Ovary (tissue), 9 donors: ENCODE measurements around the gene HGF. TPM values are rescaled to one million over a fixed set of nuclear protein-coding genes. Genes with fewer than 3 reads are reported as not detected.

Source experiments
- DNase-seq, 5 donors: peaks; one replicate each; pipeline ENCODE4 v3.0.0-alpha.2; 2019 to 2020
- H3K27ac ChIP-seq, 2 donors: fragments of 200-600 bp; one replicate each; pipeline versions ENCODE4 v1.5.1 to v1.8.0; 2019 to 2022
- H3K27me3 ChIP-seq: fragments of 200-600 bp; one replicate; pipeline ENCODE4 v1.8.0; 2022
- H3K36me3 ChIP-seq: fragments of 200-600 bp; sonication (generic); one replicate; pipeline ENCODE4 v1.5.1; 2019
- H3K4me1 ChIP-seq: one replicate; pipeline ENCODE4 v1.8.1; 2013; ENCODE audit warnings: mild to moderate bottlenecking, moderate library complexity; ENCODE audit not compliant: insufficient read depth
- H3K4me3 ChIP-seq: fragments of 200-600 bp; sonication (generic); one replicate; pipeline ENCODE4 v1.5.1; 2017
- H3K9me3 ChIP-seq, 2 donors: fragments of 200-600 bp in 1 of 2; sonication (generic) in 1 of 2; one replicate each; pipeline versions ENCODE4 v1.5.1 to v1.8.1; 2013 to 2019; ENCODE audit warnings: mild to moderate bottlenecking in 1 of 2, moderate library complexity in 1 of 2
- EP300 ChIP-seq: sonication (generic); formaldehyde crosslinking; IDR thresholded peaks from one replicate; pipeline ENCODE4 v1.6.1; 2017; ENCODE audit warnings: antibody characterized with exemption
- POLR2A ChIP-seq: fragments of 450-650 bp; IDR thresholded peaks from one replicate; pipeline ENCODE4 v1.6.1; 2017; ENCODE audit warnings: antibody characterized with exemption, mild to moderate bottlenecking, moderate library complexity
- WGBS, 3 donors: extraction: QIAGEN DNeasy Blood & Tissue Kit in 1 of 3; methylation state at CpG; one replicate each; pipeline versions ENCODE4 v1.1.5 to v1.1.7; 2013 to 2017; 5-methylcytosine and 5-hydroxymethylcytosine counted together
- intact Hi-C, 4 donors: fragments of 100-400 bp; cut with DNase I; formaldehyde crosslinking; loops; one replicate each; pipeline versions ENCODE4 v1.11.0 to v1.15.1; 2022 to 2023
- polyA plus RNA-seq, 2 donors: library from polyadenylated mRNA; stranded (reverse); fragments of 200-250 nt in 1 of 2; fragments of 350-450 nt in 1 of 2; fragmentation: Illumina TruSeq in 1 of 2; extraction: RNeasy Lipid Tissue Mini Kit (QIAGEN cat#74804) in 1 of 2; gene quantifications; one replicate each; pipeline ENCODE4 v1.2.3, GENCODE V29; 2013 to 2014
- total RNA-seq, 7 donors: library from RNA; depleted of rRNA in 2 of 7; stranded (reverse); fragments of >200 nt in 2 of 7; fragmentation: NEBNext Ultra II Directional in 3 of 7; extraction: Animal tissue kit (Norgen Biotek cat#: 25700) in 3 of 7; gene quantifications; one replicate each; pipeline versions ENCODE4 v1.1.0 to v1.2.4, GENCODE V29; 2016 to 2023
- TF ChIP-seq, protein P1 (sequence below), 3 donors: fragments of 450-650 bp in 2 of 3; fragments of 200-600 bp in 1 of 3; IDR thresholded peaks; one replicate each; pipeline versions ENCODE4 v1.5.1 to v1.8.0; 2016 to 2022; ENCODE audit warnings: antibody characterized with exemption in 3 of 3, mild to moderate bottlenecking in 1 of 3
- donor health status: DM: no; HTN: no; CAD: no; lungs with moderate emphysema.
- donor health status: DM: no; HTN: no; CAD: no.
- donor health status: Bipolar disorder and iron deficiency.
- donor health status: DM: yes; HTN: yes; CAD: no.
- donor health status: DM: no; HTN: no; CAD: no.
- donor health status: DM: yes; HTN: yes; CAD: no.

Gene HGF
- total and polyA plus RNA-seq, 9 donors = 1.0 to 7.6 (median 3.2) TPM

DNA sequence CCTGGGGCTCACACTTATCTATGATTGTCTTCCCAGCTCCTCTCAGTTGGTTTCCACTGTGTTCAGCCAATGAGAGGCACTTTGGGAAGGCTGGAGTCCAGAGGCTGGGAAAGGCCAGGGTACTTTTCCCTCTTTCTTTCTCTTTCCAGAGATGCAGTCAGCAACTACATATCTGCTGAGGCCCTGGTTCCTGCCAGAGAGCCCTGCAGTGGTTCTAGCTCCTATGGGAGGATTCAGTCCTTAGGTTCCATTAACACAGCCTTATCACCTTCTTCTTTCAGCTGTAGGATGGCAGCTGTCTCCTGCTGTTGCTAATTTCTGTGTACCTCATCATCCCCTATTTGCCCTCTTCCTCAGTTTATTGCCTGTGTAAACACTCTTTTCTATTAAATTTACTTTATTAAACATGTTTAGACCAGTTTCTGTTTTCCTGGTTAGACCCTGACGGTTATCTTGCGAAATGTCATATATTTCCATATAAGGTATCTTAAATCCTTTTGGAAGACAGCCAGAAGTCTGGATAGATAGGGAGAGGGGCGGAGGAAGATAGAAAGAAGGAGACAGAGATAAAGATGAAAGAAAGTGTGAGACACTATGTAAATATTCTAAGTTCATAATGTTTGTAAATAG, 100.3 kb downstream of the HGF start:
- no peaks in the 10 kb centered on the region for H3K27me3 ChIP-seq
- no peaks in the 10 kb centered on the region for H3K4me1 ChIP-seq
- H3K9me3 ChIP-seq = no peaks in the 10 kb centered on the region
- intact Hi-C loops = no loop called here
- TF ChIP-seq POLR2A (no peak), EP300 (no peak)
- TF ChIP-seq, protein P1, sequence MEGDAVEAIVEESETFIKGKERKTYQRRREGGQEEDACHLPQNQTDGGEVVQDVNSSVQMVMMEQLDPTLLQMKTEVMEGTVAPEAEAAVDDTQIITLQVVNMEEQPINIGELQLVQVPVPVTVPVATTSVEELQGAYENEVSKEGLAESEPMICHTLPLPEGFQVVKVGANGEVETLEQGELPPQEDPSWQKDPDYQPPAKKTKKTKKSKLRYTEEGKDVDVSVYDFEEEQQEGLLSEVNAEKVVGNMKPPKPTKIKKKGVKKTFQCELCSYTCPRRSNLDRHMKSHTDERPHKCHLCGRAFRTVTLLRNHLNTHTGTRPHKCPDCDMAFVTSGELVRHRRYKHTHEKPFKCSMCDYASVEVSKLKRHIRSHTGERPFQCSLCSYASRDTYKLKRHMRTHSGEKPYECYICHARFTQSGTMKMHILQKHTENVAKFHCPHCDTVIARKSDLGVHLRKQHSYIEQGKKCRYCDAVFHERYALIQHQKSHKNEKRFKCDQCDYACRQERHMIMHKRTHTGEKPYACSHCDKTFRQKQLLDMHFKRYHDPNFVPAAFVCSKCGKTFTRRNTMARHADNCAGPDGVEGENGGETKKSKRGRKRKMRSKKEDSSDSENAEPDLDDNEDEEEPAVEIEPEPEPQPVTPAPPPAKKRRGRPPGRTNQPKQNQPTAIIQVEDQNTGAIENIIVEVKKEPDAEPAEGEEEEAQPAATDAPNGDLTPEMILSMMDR (IDR thresholded peaks at IDR 0.05) = no peak
- H3K4me3 ChIP-seq = no peak overlapping the region
- H3K36me3 ChIP-seq = no peaks in the 10 kb centered on the region
- 78 to 85% (median 85%) methylated on average over 3 of the region's 3 CpGs for WGBS, 3 donors
- no peak overlapping the region for H3K27ac ChIP-seq
- no peak for DNase-seq

DNA sequence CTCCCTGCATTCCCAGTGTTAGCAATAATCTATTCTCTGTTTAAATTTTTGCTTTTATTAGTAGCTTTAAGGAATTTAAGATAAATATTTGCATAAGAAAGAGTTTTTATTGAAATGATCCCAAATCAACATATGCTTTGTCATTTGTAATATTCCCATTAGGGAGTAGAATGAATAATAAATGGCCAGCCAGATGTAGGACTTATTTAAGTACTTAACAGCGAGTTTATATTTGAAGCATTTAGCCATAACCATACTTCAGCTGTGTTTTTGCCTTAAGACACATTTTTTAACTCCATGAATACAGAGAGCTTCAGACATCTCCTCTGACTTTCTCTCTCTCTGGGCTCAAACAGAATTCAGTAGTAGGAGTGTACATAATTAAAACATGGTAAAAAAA, 103.6 kb downstream of the HGF start:
- H3K4me3 ChIP-seq = no peak overlapping the region
- no peaks in the 10 kb centered on the region for H3K27me3 ChIP-seq
- TF ChIP-seq POLR2A (no peak), EP300 (no peak)
- TF ChIP-seq, protein P1 (IDR thresholded peaks at IDR 0.05) = no peak
- no peaks in the 10 kb centered on the region for H3K36me3 ChIP-seq
- 65 to 74% (median 70%) methylated on average over 1 of the region's 1 CpG for WGBS, 3 donors
- no peaks in the 10 kb centered on the region for H3K9me3 ChIP-seq
- no peaks in the 10 kb centered on the region for H3K4me1 ChIP-seq
- intact Hi-C loops = no loop called here
- no peak overlapping the region for H3K27ac ChIP-seq
- no peak for DNase-seq

DNA sequence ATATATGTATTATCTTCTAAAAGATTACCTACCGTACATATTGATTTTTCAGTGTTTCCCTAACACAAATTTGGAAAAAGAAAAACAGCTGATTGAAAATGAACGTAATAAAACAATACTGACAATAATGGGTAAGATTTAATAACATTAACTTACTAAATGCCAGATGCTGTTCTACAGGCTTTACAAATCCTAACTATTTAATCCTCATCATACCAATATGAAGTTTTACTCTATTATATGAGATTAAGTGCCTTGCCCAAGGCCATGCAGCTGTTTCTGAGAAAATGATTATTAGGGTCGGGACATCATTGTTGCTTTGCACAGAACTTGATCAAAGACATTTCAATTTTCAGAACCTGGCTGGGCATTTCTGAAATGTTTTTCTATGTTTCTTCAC, 104.6 kb downstream of the HGF start:
- intact Hi-C loops = no loop called here
- Histone ChIP-seq H3K27ac (no peak overlapping the region), H3K36me3 (no peaks in the 10 kb centered on the region), H3K9me3 (no peaks in the 10 kb centered on the region), H3K4me1 (no peaks in the 10 kb centered on the region), H3K27me3 (no peaks in the 10 kb centered on the region), H3K4me3 (no peak overlapping the region)
- WGBS, 3 donors = 53 to 73% (median 71%) methylated on average over 3 of the region's 3 CpGs
- TF ChIP-seq, protein P1 (IDR thresholded peaks at IDR 0.05) = no peak
- TF ChIP-seq POLR2A (no peak), EP300 (no peak)
- DNase-seq = no peak

DNA sequence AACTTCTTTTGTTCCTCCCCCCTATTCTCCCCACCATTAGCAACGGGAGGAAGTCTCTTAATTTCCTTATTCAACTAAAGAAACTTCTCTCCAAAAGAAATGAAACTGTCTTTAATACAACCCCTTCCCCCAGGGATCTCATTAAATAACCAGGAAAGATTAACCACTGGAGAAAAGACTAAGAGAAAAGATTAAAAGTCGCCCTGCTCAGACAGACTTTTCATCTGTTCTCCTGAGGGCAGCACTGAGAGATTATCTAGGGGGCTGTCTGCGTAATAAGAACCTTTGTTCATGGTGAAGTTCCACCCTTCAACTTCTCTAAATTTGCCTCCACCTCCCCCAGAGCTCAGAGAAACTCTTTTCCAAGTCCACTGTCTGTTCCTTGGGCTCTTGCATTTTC, 105.5 kb downstream of the HGF start:
- Histone ChIP-seq H3K4me1 (no peaks in the 10 kb centered on the region), H3K36me3 (no peaks in the 10 kb centered on the region), H3K4me3 (no peak overlapping the region), H3K9me3 (no peaks in the 10 kb centered on the region), H3K27me3 (no peaks in the 10 kb centered on the region), H3K27ac (no peak overlapping the region)
- TF ChIP-seq EP300 = no peak
- TF ChIP-seq, protein P1 (IDR thresholded peaks at IDR 0.05) = no peak
- TF ChIP-seq POLR2A = no peak
- no peak for DNase-seq
- intact Hi-C loops = no loop called here
- 48 to 57% (median 48%) methylated on average over 3 of the region's 3 CpGs for WGBS, 3 donors
